ENCODE measurements around the gene ARMC2.

- no peak for TF ChIP-seq EP300 (IDR thresholded peaks at IDR 0.05; ENCODE audit: borderline replicate concordance in 1 of 2, low read depth in 1 of 2, low read length in 1 of 2)
- TF ChIP-seq TCF12 (IDR thresholded peaks at IDR 0.05), result no peak
- TF ChIP-seq, protein P1, sequence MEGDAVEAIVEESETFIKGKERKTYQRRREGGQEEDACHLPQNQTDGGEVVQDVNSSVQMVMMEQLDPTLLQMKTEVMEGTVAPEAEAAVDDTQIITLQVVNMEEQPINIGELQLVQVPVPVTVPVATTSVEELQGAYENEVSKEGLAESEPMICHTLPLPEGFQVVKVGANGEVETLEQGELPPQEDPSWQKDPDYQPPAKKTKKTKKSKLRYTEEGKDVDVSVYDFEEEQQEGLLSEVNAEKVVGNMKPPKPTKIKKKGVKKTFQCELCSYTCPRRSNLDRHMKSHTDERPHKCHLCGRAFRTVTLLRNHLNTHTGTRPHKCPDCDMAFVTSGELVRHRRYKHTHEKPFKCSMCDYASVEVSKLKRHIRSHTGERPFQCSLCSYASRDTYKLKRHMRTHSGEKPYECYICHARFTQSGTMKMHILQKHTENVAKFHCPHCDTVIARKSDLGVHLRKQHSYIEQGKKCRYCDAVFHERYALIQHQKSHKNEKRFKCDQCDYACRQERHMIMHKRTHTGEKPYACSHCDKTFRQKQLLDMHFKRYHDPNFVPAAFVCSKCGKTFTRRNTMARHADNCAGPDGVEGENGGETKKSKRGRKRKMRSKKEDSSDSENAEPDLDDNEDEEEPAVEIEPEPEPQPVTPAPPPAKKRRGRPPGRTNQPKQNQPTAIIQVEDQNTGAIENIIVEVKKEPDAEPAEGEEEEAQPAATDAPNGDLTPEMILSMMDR (IDR thresholded peaks at IDR 0.05), result no peak
Measured at GRCh38 chr6:108822401-108822800, 25.8 kb upstream of the ARMC2 start.
